ENCODE results near the gene LYRM1.

- no peak for TF ChIP-seq EZH2 (IDR thresholded peaks at IDR 0.05; ENCODE audit: borderline replicate concordance, control insufficient read depth, low read depth, low read length)
- TF ChIP-seq SIN3A (IDR thresholded peaks at IDR 0.05; ENCODE audit: low read depth, low read length) = no peak
- TF ChIP-seq ZSCAN29 (IDR thresholded peaks at IDR 0.05) = no peak
- TF ChIP-seq BHLHE40 (IDR thresholded peaks at IDR 0.05; ENCODE audit: borderline replicate concordance in 1 of 2, low read depth in 2 of 2, low read length in 1 of 2) = no peak
Observed at GRCh38 chr16:20925751-20926150, 25.2 kb downstream of the LYRM1 start.

Measured in GM12878 (cell line).